8988T (cell line): ENCODE results near the gene SERPINA4.

ENCODE experiments used
- DNase-seq: peaks from one replicate; pipeline ENCODE4 v3.0.0; 2011

Gene SERPINA4

GRCh38 chr14:94542811-94543440 lies 18.3 kb upstream of the SERPINA4 start:
- DNase-seq, result no peak

GRCh38 chr14:94543449-94544124 lies 17.7 kb upstream of the SERPINA4 start:
- DNase-seq, result no peak

GRCh38 chr14:94544726-94545125 lies 16.5 kb upstream of the SERPINA4 start:
- DNase-seq, result no peak

GRCh38 chr14:94545131-94545841 lies 16.0 kb upstream of the SERPINA4 start:
- no peak for DNase-seq

GRCh38 chr14:94547151-94547680 lies 14.0 kb upstream of the SERPINA4 start:
- DNase-seq, result no peak

- DNase-seq, result no peak
Measured at GRCh38 chr14:94547726-94548125, 13.5 kb upstream of the SERPINA4 start.

- DNase-seq, result no peak
Measured at GRCh38 chr14:94548131-94548998, 12.9 kb upstream of the SERPINA4 start.

- no peak for DNase-seq
Measured at GRCh38 chr14:94548999-94549985, 11.9 kb upstream of the SERPINA4 start.

GRCh38 chr14:94550041-94550440 lies 11.2 kb upstream of the SERPINA4 start:
- no peak for DNase-seq

GRCh38 chr14:94555991-94556390 lies 5.3 kb upstream of the SERPINA4 start:
- no peak for DNase-seq

- DNase-seq, result no peak
Measured at GRCh38 chr14:94557327-94557726, 3.9 kb upstream of the SERPINA4 start.

GRCh38 chr14:94558842-94559241 lies 2.4 kb upstream of the SERPINA4 start:
- no peak for DNase-seq

GRCh38 chr14:94559638-94560290 lies 1.5 kb upstream of the SERPINA4 start:
- no peak for DNase-seq

- DNase-seq, result no peak
Measured at GRCh38 chr14:94560291-94560665, 964 bp upstream of the SERPINA4 start.

- DNase-seq, result no peak
Measured at GRCh38 chr14:94561656-94562010, 391 bp downstream of the SERPINA4 start.

- no peak for DNase-seq
Measured at GRCh38 chr14:94562022-94562421, 780 bp downstream of the SERPINA4 start.

GRCh38 chr14:94562941-94563883 lies 2.0 kb downstream of the SERPINA4 start:
- DNase-seq, result no peak

GRCh38 chr14:94564381-94564780 lies 3.1 kb downstream of the SERPINA4 start:
- no peak for DNase-seq

GRCh38 chr14:94568186-94568585 lies 6.9 kb downstream of the SERPINA4 start:
- no peak for DNase-seq
